NCI-H2196 (cell line): ENCODE data around the gene RNF38.
"Not testable (repeated sequence)": the region's sequence is repeated elsewhere in the genome, so short reads cannot be mapped to it uniquely, and the experiment has no call there.

Source experiments
- DNase-seq: peaks from one replicate; lab custom pipeline; 2025; ENCODE audit not compliant: unreplicated experiment; lab: John Stamatoyannopoulos, UW

Gene RNF38

GRCh38 chr9:36297798-36298197 lies 102.3 kb downstream of the RNF38 start:
- no peak for DNase-seq

- not testable (repeated sequence) for DNase-seq
Observed at GRCh38 chr9:36294996-36295395, 105.1 kb downstream of the RNF38 start.

- no peak for DNase-seq
Observed at GRCh38 chr9:36293918-36294317, 106.2 kb downstream of the RNF38 start.

- no peak for DNase-seq
Observed at GRCh38 chr9:36293171-36293570, 106.9 kb downstream of the RNF38 start.

GRCh38 chr9:36292641-36293040 lies 107.4 kb downstream of the RNF38 start:
- no peak for DNase-seq

GRCh38 chr9:36290996-36291395 lies 109.1 kb downstream of the RNF38 start:
- no peak for DNase-seq

GRCh38 chr9:36289836-36290435 lies 110.1 kb downstream of the RNF38 start:
- DNase-seq = no peak

GRCh38 chr9:36288070-36288469 lies 112.0 kb downstream of the RNF38 start:
- DNase-seq = no peak
